ENCODE measurements around the gene CDC45.

CDC45 gene

DNA sequence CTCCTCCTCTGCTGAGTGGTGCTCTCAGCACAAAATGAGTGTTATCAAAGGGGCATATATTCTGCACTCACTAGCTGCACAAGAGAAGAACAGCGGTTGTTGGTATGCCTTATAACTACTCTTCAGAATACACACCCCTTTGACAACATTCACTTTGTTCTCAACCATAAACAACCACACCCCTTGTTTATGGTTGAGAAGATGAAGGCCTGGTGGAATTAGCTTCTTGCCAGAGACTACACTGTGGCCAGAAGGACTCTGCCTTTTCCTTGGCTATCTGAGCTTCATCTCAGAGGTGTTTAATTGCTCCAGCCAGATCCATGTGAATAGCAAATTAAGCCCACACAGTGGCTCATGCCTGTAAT is 89.5 kb downstream of the CDC45 start:
- H3K4me1 ChIP-seq (ENCODE audit: control insufficient read depth, insufficient read depth, low read length) = no peaks in the 10 kb centered on the region
- no peaks in the 10 kb centered on the region for H3K36me3 ChIP-seq (ENCODE audit: control insufficient read depth, insufficient read depth, low read length)
- no peaks in the 10 kb centered on the region for H3K27me3 ChIP-seq (ENCODE audit: control insufficient read depth, insufficient read depth, low read length)
- no peak overlapping the region for H3K4me3 ChIP-seq (ENCODE audit: low read length)
- no peak overlapping the region for H3K9ac ChIP-seq (ENCODE audit: low read length)
- H3K9me3 ChIP-seq (ENCODE audit: control insufficient read depth, low read length) = no peaks in the 10 kb centered on the region

DNA sequence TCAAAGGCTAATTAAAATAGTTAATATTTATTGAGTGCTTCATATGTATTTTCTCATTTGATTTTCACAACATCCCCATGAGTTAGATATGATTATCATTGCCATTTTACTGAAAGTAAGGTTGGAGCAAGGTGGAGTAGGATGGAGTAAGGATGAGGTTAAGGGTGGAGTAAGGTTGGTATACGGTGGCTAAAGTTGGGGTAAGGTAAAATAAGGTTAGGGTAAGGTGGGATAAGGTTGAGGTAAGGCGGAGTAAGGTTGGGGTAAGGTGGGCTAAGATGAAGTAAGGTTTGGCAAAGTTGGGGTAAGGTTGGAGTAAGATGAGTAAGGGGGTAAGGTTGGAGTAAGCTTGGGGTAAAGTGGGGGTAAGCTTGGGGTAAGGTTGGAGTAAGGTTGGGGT is 90.3 kb downstream of the CDC45 start:
- H3K9me3 ChIP-seq (ENCODE audit: control insufficient read depth, low read length) = no peaks in the 10 kb centered on the region
- no peaks in the 10 kb centered on the region for H3K27me3 ChIP-seq (ENCODE audit: control insufficient read depth, insufficient read depth, low read length)
- H3K36me3 ChIP-seq (ENCODE audit: control insufficient read depth, insufficient read depth, low read length) = no peaks in the 10 kb centered on the region
- H3K9ac ChIP-seq (ENCODE audit: low read length) = no peak overlapping the region
- no peaks in the 10 kb centered on the region for H3K4me1 ChIP-seq (ENCODE audit: control insufficient read depth, insufficient read depth, low read length)
- no peak overlapping the region for H3K4me3 ChIP-seq (ENCODE audit: low read length)
